ENCODE data around the gene XKR7. TPM values are rescaled to one million over a fixed set of nuclear protein-coding genes. Genes with fewer than 3 reads are reported as not detected.

The XKR7 gene
- total RNA-seq, 1 experiment from 2014 or later, result 1.3 TPM

DNA sequence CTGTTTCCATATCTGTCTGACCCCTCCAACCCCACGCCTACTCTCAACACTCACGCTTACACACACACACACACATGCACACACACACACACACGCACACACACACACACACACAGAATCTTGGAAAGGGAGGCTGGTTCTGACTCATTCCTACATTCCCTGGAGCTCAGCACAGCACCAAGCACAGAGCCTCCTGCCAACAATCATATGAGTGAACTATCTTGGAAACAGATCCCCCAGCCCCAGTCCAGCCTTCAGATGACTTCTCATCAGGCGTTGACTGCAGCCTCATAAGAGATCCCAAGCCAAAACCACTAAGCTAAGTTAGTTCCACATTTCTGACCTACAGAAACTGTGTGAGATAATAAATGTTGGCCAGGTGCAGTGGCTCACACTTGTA lies 70.0 kb downstream of the XKR7 start:
- Histone ChIP-seq H3K14ac (ENCODE audit: insufficient read depth, low read length) (no peak overlapping the region), H3K4ac (ENCODE audit: low read depth, low read length) (no peak overlapping the region), H3K27ac (ENCODE audit: insufficient read length, low read depth, low read length) (no peak overlapping the region), H3T11ph (ENCODE audit: low read length) (no peak overlapping the region), H3K79me2 (ENCODE audit: insufficient read depth, low read length) (no peaks in the 10 kb centered on the region), H3K9ac (ENCODE audit: extremely low read depth, insufficient read length, low read length) (no peak overlapping the region), H3K18ac (ENCODE audit: insufficient read length, low read depth, low read length) (no peak overlapping the region), H2AK5ac (ENCODE audit: insufficient read length, low read length) (no peak overlapping the region), H2AFZ (ENCODE audit: low read length) (no peak overlapping the region), H4K91ac (ENCODE audit: insufficient read length, low read depth, low read length) (no peak overlapping the region), H2BK15ac (ENCODE audit: low read depth, low read length) (no peak overlapping the region), H3K79me1 (ENCODE audit: insufficient read depth, low read depth, low read length, poor library complexity, severe bottlenecking) (no peaks in the 10 kb centered on the region), H3K4me1 (ENCODE audit: insufficient read depth, low read length) (no peaks in the 10 kb centered on the region; the same call in 1 of the 2 replicates), H4K8ac (replicated peaks; ENCODE audit: insufficient read length, low read depth, low read length) (no peak overlapping the region), H3K23me2 (ENCODE audit: insufficient read length, low read depth, low read length, poor library complexity, severe bottlenecking) (no peaks in the 10 kb centered on the region), H2BK120ac (ENCODE audit: low read depth, low read length, poor library complexity, severe bottlenecking) (no peak overlapping the region), H2BK5ac (ENCODE audit: insufficient read length, low read length) (no peak overlapping the region), H4K5ac (ENCODE audit: insufficient read length, low read depth, low read length) (no peak overlapping the region), H2BK20ac (ENCODE audit: low read depth, low read length, poor library complexity, severe bottlenecking) (no peak overlapping the region), H4K20me1 (ENCODE audit: control insufficient read depth, insufficient read depth, insufficient read length) (no peaks in the 10 kb centered on the region), H3K56ac (ENCODE audit: insufficient read length, low read depth, low read length) (no peak overlapping the region), H3K27me3 (ENCODE audit: insufficient read depth, low read length) (no peaks in the 10 kb centered on the region), H2BK12ac (ENCODE audit: insufficient read length, low read depth, low read length) (no peak overlapping the region), H3K9me3 (ENCODE audit: control insufficient read depth, low read depth, low read length) (no peaks in the 10 kb centered on the region), H3K4me2 (ENCODE audit: insufficient read depth, insufficient read length, low read length) (no peak overlapping the region), H3K23ac (ENCODE audit: insufficient read length, low read depth, low read length) (no peak overlapping the region)
- H3K4me1 Mint-ChIP-seq, result peaks cover 27 to 39% of the 10 kb centered on the region in 2 experiments
- no peak overlapping the region for H3K27ac Mint-ChIP-seq
- no peak for TF ChIP-seq CTCF (conservative IDR thresholded peaks at IDR 0.05)
- WGBS (ENCODE audit: extremely low coverage, insufficient read length, low lambda C conversion rate), result no CpG with 5 or more reads among the region's 4 CpGs
- peaks cover 0 to 5% (median 0%) of the 10 kb centered on the region in 3 experiments; a peak in 1 of 7 replicates for H3K36me3 Mint-ChIP-seq (ENCODE audit: insufficient read depth in 1 of 3, low read depth in 3 of 3)
- H3K27me3 Mint-ChIP-seq (ENCODE audit: low read depth), result peaks cover 18% of the 10 kb centered on the region
- no peak overlapping the region for H3K4me3 Mint-ChIP-seq
- H3K9me3 Mint-ChIP-seq, result peaks cover 0 to 4% of the 10 kb centered on the region in 2 experiments; a peak in 1 of 5 replicates
- DNase-seq, result no peak

Measured in H9 (cell line).